Measurements from ENCODE around the gene CHMP4B.

Gene CHMP4B

DNA sequence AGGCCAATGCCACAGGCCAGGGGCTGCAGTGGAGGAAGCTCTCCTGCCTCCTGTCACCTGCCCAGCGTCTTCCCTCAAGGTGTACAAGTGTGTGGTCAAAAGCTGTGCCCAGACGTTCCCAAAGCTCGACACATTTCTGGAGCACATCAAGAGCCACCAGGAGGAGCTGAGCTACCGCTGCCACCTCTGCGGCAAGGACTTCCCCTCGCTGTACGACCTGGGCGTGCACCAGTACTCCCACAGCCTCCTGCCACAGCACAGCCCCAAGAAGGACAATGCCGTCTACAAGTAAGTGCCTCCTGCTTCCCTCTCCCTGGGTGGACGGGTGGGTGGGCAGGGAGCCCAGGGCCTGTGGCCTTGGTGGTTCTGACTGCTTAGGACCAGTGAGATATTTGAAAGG is 41.1 kb upstream of the CHMP4B start:
- Histone ChIP-seq H3K4me2 (ENCODE audit: low read length) (no peak overlapping the region), H3K27ac (ENCODE audit: low read depth, low read length) (no peak overlapping the region), H3K36me3 (ENCODE audit: control insufficient read depth, low read length) (no peaks in the 10 kb centered on the region), H3K79me2 (ENCODE audit: control insufficient read depth, low read length) (no peaks in the 10 kb centered on the region), H3K9me2 (replicated peaks; ENCODE audit: control insufficient read depth, low read length) (no peaks in the 10 kb centered on the region), H3K4me3 (ENCODE audit: low read length) (no peak overlapping the region), H3K9me3 (ENCODE audit: control insufficient read depth, insufficient read depth, low read length) (no peaks in the 10 kb centered on the region), H3F3A (ENCODE audit: control insufficient read depth, insufficient read depth) (no peaks in the 10 kb centered on the region), H4K20me1 (ENCODE audit: control insufficient read depth, insufficient read depth, low read depth, low read length) (no peaks in the 10 kb centered on the region), H3K27me3 (ENCODE audit: control insufficient read depth, low read length) (no peaks in the 10 kb centered on the region), H3K4me1 (ENCODE audit: control insufficient read depth, low read length) (0 out of 2 replicates have a peak, but pooled peaks cover 4% of the 10 kb centered on the region)
- TF ChIP-seq EZH2phosphoT487 (IDR thresholded peaks at IDR 0.05; ENCODE audit: borderline replicate concordance, low read length), result no peak
- TF ChIP-seq, protein P1, sequence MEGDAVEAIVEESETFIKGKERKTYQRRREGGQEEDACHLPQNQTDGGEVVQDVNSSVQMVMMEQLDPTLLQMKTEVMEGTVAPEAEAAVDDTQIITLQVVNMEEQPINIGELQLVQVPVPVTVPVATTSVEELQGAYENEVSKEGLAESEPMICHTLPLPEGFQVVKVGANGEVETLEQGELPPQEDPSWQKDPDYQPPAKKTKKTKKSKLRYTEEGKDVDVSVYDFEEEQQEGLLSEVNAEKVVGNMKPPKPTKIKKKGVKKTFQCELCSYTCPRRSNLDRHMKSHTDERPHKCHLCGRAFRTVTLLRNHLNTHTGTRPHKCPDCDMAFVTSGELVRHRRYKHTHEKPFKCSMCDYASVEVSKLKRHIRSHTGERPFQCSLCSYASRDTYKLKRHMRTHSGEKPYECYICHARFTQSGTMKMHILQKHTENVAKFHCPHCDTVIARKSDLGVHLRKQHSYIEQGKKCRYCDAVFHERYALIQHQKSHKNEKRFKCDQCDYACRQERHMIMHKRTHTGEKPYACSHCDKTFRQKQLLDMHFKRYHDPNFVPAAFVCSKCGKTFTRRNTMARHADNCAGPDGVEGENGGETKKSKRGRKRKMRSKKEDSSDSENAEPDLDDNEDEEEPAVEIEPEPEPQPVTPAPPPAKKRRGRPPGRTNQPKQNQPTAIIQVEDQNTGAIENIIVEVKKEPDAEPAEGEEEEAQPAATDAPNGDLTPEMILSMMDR (IDR thresholded peaks at IDR 0.05; ENCODE audit: low read depth, low read length, poor library complexity, severe bottlenecking), result no peak

GRCh38 chr20:33771938-33772337 is 39.2 kb upstream of the CHMP4B start:
- Histone ChIP-seq H3K27ac (ENCODE audit: low read depth, low read length) (no peak overlapping the region), H3K9me3 (ENCODE audit: control insufficient read depth, insufficient read depth, low read length) (no peaks in the 10 kb centered on the region), H3K4me3 (ENCODE audit: low read length) (no peak overlapping the region), H3K9me2 (replicated peaks; ENCODE audit: control insufficient read depth, low read length) (no peaks in the 10 kb centered on the region), H4K20me1 (ENCODE audit: control insufficient read depth, insufficient read depth, low read depth, low read length) (no peaks in the 10 kb centered on the region), H3K36me3 (ENCODE audit: control insufficient read depth, low read length) (no peaks in the 10 kb centered on the region), H3K4me2 (ENCODE audit: low read length) (no peak overlapping the region), H3F3A (ENCODE audit: control insufficient read depth, insufficient read depth) (no peaks in the 10 kb centered on the region), H3K27me3 (ENCODE audit: control insufficient read depth, low read length) (no peaks in the 10 kb centered on the region), H3K79me2 (ENCODE audit: control insufficient read depth, low read length) (no peaks in the 10 kb centered on the region), H3K4me1 (ENCODE audit: control insufficient read depth, low read length) (0 out of 2 replicates have a peak, but pooled peaks cover 6% of the 10 kb centered on the region)
- no peak for TF ChIP-seq EZH2phosphoT487 (IDR thresholded peaks at IDR 0.05; ENCODE audit: borderline replicate concordance, low read length)
- TF ChIP-seq, protein P1 (IDR thresholded peaks at IDR 0.05; ENCODE audit: low read depth, low read length, poor library complexity, severe bottlenecking), result no peak

DNA sequence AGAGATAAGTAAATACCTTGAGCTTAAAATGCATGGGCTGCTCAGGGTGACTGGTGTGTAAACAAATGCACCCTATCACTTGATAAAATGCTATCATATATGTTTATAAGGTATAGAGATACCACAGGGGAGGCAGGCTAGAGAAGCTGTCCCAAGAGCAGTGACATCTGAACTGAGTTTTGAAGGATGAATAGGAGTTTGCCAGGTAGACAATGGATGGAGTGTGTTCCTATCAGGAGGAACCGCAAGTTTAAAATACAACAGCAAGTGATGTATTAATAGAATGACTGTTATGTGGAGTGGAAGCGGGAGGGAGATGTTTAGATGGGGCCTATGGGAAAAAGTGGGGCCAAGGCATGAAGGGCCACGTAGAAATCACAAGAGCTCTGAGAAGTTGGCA is 38.7 kb upstream of the CHMP4B start:
- Histone ChIP-seq H3K36me3 (ENCODE audit: control insufficient read depth, low read length) (no peaks in the 10 kb centered on the region), H3K4me2 (ENCODE audit: low read length) (no peak overlapping the region), H3K9me3 (ENCODE audit: control insufficient read depth, insufficient read depth, low read length) (no peaks in the 10 kb centered on the region), H3K9me2 (replicated peaks; ENCODE audit: control insufficient read depth, low read length) (no peaks in the 10 kb centered on the region), H3K27me3 (ENCODE audit: control insufficient read depth, low read length) (no peaks in the 10 kb centered on the region), H4K20me1 (ENCODE audit: control insufficient read depth, insufficient read depth, low read depth, low read length) (no peaks in the 10 kb centered on the region), H3K4me3 (ENCODE audit: low read length) (no peak overlapping the region), H3K4me1 (ENCODE audit: control insufficient read depth, low read length) (peaks cover 7% of the 10 kb centered on the region), H3K79me2 (ENCODE audit: control insufficient read depth, low read length) (no peaks in the 10 kb centered on the region), H3K27ac (ENCODE audit: low read depth, low read length) (no peak overlapping the region), H3F3A (ENCODE audit: control insufficient read depth, insufficient read depth) (peaks cover under 1% of the 10 kb centered on the region; the same call in 1 of the 2 replicates)
- no peak for TF ChIP-seq EZH2phosphoT487 (IDR thresholded peaks at IDR 0.05; ENCODE audit: borderline replicate concordance, low read length)
- TF ChIP-seq, protein P1 (IDR thresholded peaks at IDR 0.05; ENCODE audit: low read depth, low read length, poor library complexity, severe bottlenecking), result no peak
